UCSD-AML1 (cell line): ENCODE results near the gene MCAM.

Experiments used
- DNase-seq: peaks from one replicate; lab custom pipeline; 2025; ENCODE audit not compliant: unreplicated experiment; lab: John Stamatoyannopoulos, UW

MCAM gene

GRCh38 chr11:119332111-119332765 lies 15.3 kb upstream of the MCAM start:
- no peak for DNase-seq

- no peak for DNase-seq
Measured at GRCh38 chr11:119330237-119330636, 13.3 kb upstream of the MCAM start.

GRCh38 chr11:119329320-119329719 lies 12.4 kb upstream of the MCAM start:
- no peak for DNase-seq

GRCh38 chr11:119324189-119324588 lies 7.3 kb upstream of the MCAM start:
- no peak for DNase-seq

GRCh38 chr11:119323532-119324033 lies 6.7 kb upstream of the MCAM start:
- DNase-seq = peak; percentile 67

- no peak for DNase-seq
Measured at GRCh38 chr11:119322921-119323531, 6.1 kb upstream of the MCAM start.

- DNase-seq = no peak
Measured at GRCh38 chr11:119322360-119322739, 5.4 kb upstream of the MCAM start.

GRCh38 chr11:119320776-119321524 lies 4.0 kb upstream of the MCAM start:
- DNase-seq = no peak

- no peak for DNase-seq
Measured at GRCh38 chr11:119320240-119320775, 3.4 kb upstream of the MCAM start.

- DNase-seq = no peak
Measured at GRCh38 chr11:119319700-119320239, 2.8 kb upstream of the MCAM start.

GRCh38 chr11:119319136-119319699 lies 2.3 kb upstream of the MCAM start:
- no peak for DNase-seq

GRCh38 chr11:119318240-119319135 lies 1.6 kb upstream of the MCAM start:
- peak; percentile 65 for DNase-seq

GRCh38 chr11:119317592-119318239 lies 786 bp upstream of the MCAM start:
- no peak for DNase-seq

- DNase-seq = no peak
Measured at GRCh38 chr11:119316016-119316728, 758 bp downstream of the MCAM start.

- no peak for DNase-seq
Measured at GRCh38 chr11:119315131-119316015, 1.6 kb downstream of the MCAM start.

- DNase-seq = no peak
Measured at GRCh38 chr11:119314726-119315125, 2.2 kb downstream of the MCAM start.

GRCh38 chr11:119310682-119311052 lies 6.3 kb downstream of the MCAM start:
- DNase-seq = no peak
